HepG2 (cell line): ENCODE data around the gene DSCAML1.

Experiments
- ERF ChIP-seq: IDR thresholded peaks from 2 replicates; pipeline ENCODE4 v1.6.1; 2018; ENCODE audit warnings: missing biosample characterization, missing genetic modification reagents
- RBAK ChIP-seq: sonication (generic); formaldehyde crosslinking; IDR thresholded peaks from 2 replicates; pipeline ENCODE4 v1.5.1; 2020; ENCODE audit warnings: mild to moderate bottlenecking, missing genetic modification reagents
- ZBTB21 ChIP-seq: sonication (generic); formaldehyde crosslinking; IDR thresholded peaks from 2 replicates; pipeline ENCODE4 v1.4.0; 2020; ENCODE audit warnings: missing genetic modification reagents
- ZNF761 ChIP-seq: sonication (generic); formaldehyde crosslinking; conservative IDR thresholded peaks from 2 replicates; pipeline ENCODE4 v1.4.0; 2020; ENCODE audit warnings: mild to moderate bottlenecking, missing genetic modification reagents

- TF ChIP-seq RBAK (CRISPR knock-in tag) (no peak), ZNF761 (CRISPR knock-in tag) (no peak), ERF (CRISPR knock-in tag) (no peak), ZBTB21 (no peak)
Observed at GRCh38 chr11:117711331-117711730, 85.7 kb downstream of the DSCAML1 start.
